Psoas muscle (tissue), 8 donors: ENCODE results near the gene TBC1D22A. TPM values are rescaled to one million over a fixed set of nuclear protein-coding genes. Genes with fewer than 3 reads are reported as not detected.

ENCODE experiments used
- ATAC-seq, 4 donors: fragments of 200-7000 bp; cut with Tn5 transposase; one replicate each; pipeline ENCODE4 v1.9.1; 2020; ENCODE audit warnings: moderate library complexity in 3 of 4, mild to moderate bottlenecking in 2 of 4
- DNase-seq, 2 donors: peaks; one replicate each; pipeline ENCODE4 v3.0.0-alpha.2; 2020
- H3K27ac ChIP-seq: fragments of 200-600 bp; one replicate; pipeline ENCODE4 v1.8.0; 2022
- H3K27me3 ChIP-seq, 3 donors: fragments of 200-600 bp in 1 of 3; one replicate each; pipeline versions ENCODE4 v1.6.1 to v1.8.0; 2013 to 2022; ENCODE audit warnings: low read length in 2 of 3, mild to moderate bottlenecking in 2 of 3, moderate library complexity in 1 of 3; ENCODE audit not compliant: insufficient read depth in 3 of 3
- H3K36me3 ChIP-seq, 2 donors: fragments of 200-600 bp in 1 of 2; one replicate each; pipeline versions ENCODE4 v1.6.1 to v1.8.0; 2013 to 2022; ENCODE audit warnings: low read depth in 1 of 2, mild to moderate bottlenecking in 1 of 2, moderate library complexity in 1 of 2; ENCODE audit not compliant: insufficient read depth in 1 of 2
- H3K4me1 ChIP-seq: fragments of 200-600 bp; one replicate; pipeline ENCODE4 v1.8.0; 2022
- H3K4me3 ChIP-seq: fragments of 200-600 bp; one replicate; pipeline ENCODE4 v1.8.0; 2022; ENCODE audit warnings: mild to moderate bottlenecking
- H3K9me3 ChIP-seq: fragments of 200-600 bp; one replicate; pipeline ENCODE4 v1.8.0; 2022
- CTCF ChIP-seq: fragments of 200-600 bp; IDR thresholded peaks from one replicate; pipeline ENCODE4 v1.8.0; 2022; ENCODE audit warnings: antibody characterized with exemption
- WGBS, 3 donors: extraction: QIAGEN DNeasy Blood & Tissue Kit; methylation state at CpG; one replicate each; pipeline versions ENCODE4 v1.1.6 to v1.1.7; 2013; 5-methylcytosine and 5-hydroxymethylcytosine counted together
- intact Hi-C, 2 donors: fragments of 100-400 bp; cut with DNase I; formaldehyde crosslinking; loops; one replicate each; pipeline versions ENCODE4 v1.11.0 to v1.14.2; 2022
- polyA plus RNA-seq, 3 donors: library from polyadenylated mRNA; stranded (reverse); fragments of 200-250 nt; gene quantifications; one replicate each; pipeline ENCODE4 v1.2.3, GENCODE V29; 2013
- total RNA-seq, 4 donors: library from RNA; stranded (reverse); fragmentation: NEBNext Ultra II Directional in 2 of 4; extraction: Animal tissue kit (Norgen Biotek cat#: 25700) in 2 of 4; gene quantifications; one replicate each; pipeline versions ENCODE4 v1.2.1 to v1.2.4, GENCODE V29; 2021 to 2023
- donor health status: healthy with polysubstance abuse.
- donor health status: DM: no; HTN: no; CAD: no; lungs with moderate emphysema.
- donor health status: Bipolar disorder and iron deficiency.
- donor health status: healthy.
- donor health status: DM: yes; HTN: yes; CAD: no.
- donor health status: DM: no; HTN: no; CAD: no.
- donor health status: DM: no; HTN: no; CAD: no.
- donor health status: DM: yes; HTN: yes; CAD: no.

TBC1D22A gene
- total and polyA plus RNA-seq, 7 donors: 11.7 to 25.0 (median 18.9) TPM

- intact Hi-C loops: loop anchor here in 1 of 2 donors (5.0 kb wide), 1 partner anchor 48 kb away; no protein-coding TSS in a partner anchor
- H3K4me3 ChIP-seq: no peak overlapping the region
- no peaks in the 10 kb centered on the region for H3K27me3 ChIP-seq
- ATAC-seq (no peak), DNase-seq (no peak)
- H3K27ac ChIP-seq: peak overlapping the region; percentile 41
- no peak for TF ChIP-seq CTCF
- no peaks in the 10 kb centered on the region for H3K9me3 ChIP-seq
- H3K4me1 ChIP-seq: peaks cover 23% of the 10 kb centered on the region
- H3K36me3 ChIP-seq: no peaks in the 10 kb centered on the region
- 95 to 97% (median 95%) methylated on average over 14 of the region's 14 CpGs for WGBS, 3 donors
These were observed 171.8 kb downstream of the TBC1D22A start for GRCh38 chr22:46934172-46934745.

GRCh38 chr22:46934746-46935491, 172.5 kb downstream of the TBC1D22A start:
- ATAC-seq (peak; percentile 81 to 89 (median 84)), DNase-seq (peak in 1 of 2 donors; percentile 44)
- peak overlapping the region; percentile 41 for H3K27ac ChIP-seq
- intact Hi-C loops: loop anchor here in 1 of 2 donors (5.0 kb wide), 1 partner anchor 47 kb away; no protein-coding TSS in a partner anchor
- no peaks in the 10 kb centered on the region for H3K9me3 ChIP-seq
- H3K36me3 ChIP-seq: no peaks in the 10 kb centered on the region
- H3K4me1 ChIP-seq: peaks cover 23% of the 10 kb centered on the region
- WGBS, 3 donors: 89 to 95% (median 94%) methylated on average over 14 of the region's 14 CpGs
- no peak for TF ChIP-seq CTCF
- no peaks in the 10 kb centered on the region for H3K27me3 ChIP-seq
- no peak overlapping the region for H3K4me3 ChIP-seq

GRCh38 chr22:46935506-46936377, 173.3 kb downstream of the TBC1D22A start:
- no peaks in the 10 kb centered on the region for H3K36me3 ChIP-seq
- H3K27ac ChIP-seq: peak overlapping the region; percentile 41
- TF ChIP-seq CTCF: no peak
- H3K27me3 ChIP-seq: no peaks in the 10 kb centered on the region
- no peaks in the 10 kb centered on the region for H3K9me3 ChIP-seq
- no peak for DNase-seq
- H3K4me3 ChIP-seq: no peak overlapping the region
- WGBS, 3 donors: 63 to 70% (median 68%) methylated on average over 24 of the region's 24 CpGs
- peaks cover 23% of the 10 kb centered on the region for H3K4me1 ChIP-seq
- intact Hi-C loops: no loop called here
- ATAC-seq: peak; percentile 75 to 90 (median 90)

- ATAC-seq (peak; percentile 29 to 70 (median 42)), DNase-seq (peak in 1 of 2 donors; percentile 43)
- Histone ChIP-seq H3K27ac (peak overlapping the region; percentile 9), H3K27me3 (no peaks in the 10 kb centered on the region), H3K9me3 (no peaks in the 10 kb centered on the region), H3K4me3 (no peak overlapping the region), H3K36me3 (no peaks in the 10 kb centered on the region), H3K4me1 (peaks cover 23% of the 10 kb centered on the region)
- no peak for TF ChIP-seq CTCF
- 23 to 53% (median 32%) methylated on average over 12 of the region's 12 CpGs for WGBS, 3 donors
- intact Hi-C loops: no loop called here
These were observed 174.0 kb downstream of the TBC1D22A start for GRCh38 chr22:46936378-46936903.
